NCI-H2081 (cell line): ENCODE data around the gene TSHZ2.
"Not testable (repeated sequence)": the region's sequence is repeated elsewhere in the genome, so short reads cannot be mapped to it uniquely, and the experiment has no call there.

Source experiments
- DNase-seq, 2 experiments: peaks; one replicate each; lab custom pipeline; 2025; lab: John Stamatoyannopoulos, UW

TSHZ2 gene

GRCh38 chr20:53413845-53414244 is 441.7 kb downstream of the TSHZ2 start:
- not testable (repeated sequence) for DNase-seq

- DNase-seq: no peak
These were observed 447.7 kb downstream of the TSHZ2 start for GRCh38 chr20:53419693-53420460.

- DNase-seq: no peak
These were observed 449.2 kb downstream of the TSHZ2 start for GRCh38 chr20:53421343-53421742.

GRCh38 chr20:53422039-53422438 is 449.9 kb downstream of the TSHZ2 start:
- no peak for DNase-seq

GRCh38 chr20:53423587-53424146 is 451.5 kb downstream of the TSHZ2 start:
- no peak for DNase-seq

- DNase-seq: no peak
These were observed 453.3 kb downstream of the TSHZ2 start for GRCh38 chr20:53425481-53425880.

GRCh38 chr20:53425941-53426340 is 453.8 kb downstream of the TSHZ2 start:
- no peak for DNase-seq

GRCh38 chr20:53426766-53427312 is 454.7 kb downstream of the TSHZ2 start:
- DNase-seq: no peak

- DNase-seq: no peak
These were observed 455.8 kb downstream of the TSHZ2 start for GRCh38 chr20:53427951-53428350.

GRCh38 chr20:53428588-53428987 is 456.4 kb downstream of the TSHZ2 start:
- DNase-seq: no peak

GRCh38 chr20:53428996-53429395 is 456.8 kb downstream of the TSHZ2 start:
- no peak for DNase-seq

- no peak for DNase-seq
These were observed 462.5 kb downstream of the TSHZ2 start for GRCh38 chr20:53434662-53435061.

- not testable (repeated sequence) for DNase-seq
These were observed 464.8 kb downstream of the TSHZ2 start for GRCh38 chr20:53436927-53437326.

GRCh38 chr20:53438368-53438767 is 466.2 kb downstream of the TSHZ2 start:
- DNase-seq: no peak

- DNase-seq: no peak
These were observed 466.9 kb downstream of the TSHZ2 start for GRCh38 chr20:53439046-53439445.

- DNase-seq: no peak
These were observed 467.5 kb downstream of the TSHZ2 start for GRCh38 chr20:53439616-53440015.

- DNase-seq: no peak
These were observed 472.4 kb downstream of the TSHZ2 start for GRCh38 chr20:53444401-53445149.

GRCh38 chr20:53445321-53445731 is 473.2 kb downstream of the TSHZ2 start:
- DNase-seq: no peak

GRCh38 chr20:53445932-53446331 is 473.8 kb downstream of the TSHZ2 start:
- DNase-seq: no peak

- no peak for DNase-seq
These were observed 475.2 kb downstream of the TSHZ2 start for GRCh38 chr20:53447316-53447715.

GRCh38 chr20:53448426-53448825 is 476.3 kb downstream of the TSHZ2 start:
- no peak for DNase-seq

GRCh38 chr20:53448875-53449274 is 476.7 kb downstream of the TSHZ2 start:
- no peak for DNase-seq

- DNase-seq: no peak
These were observed 480.9 kb downstream of the TSHZ2 start for GRCh38 chr20:53453076-53453475.
